ENCODE data around the gene DHH.
A peak's percentile ranks its signal among the peaks of the same experiment; 100 is the strongest.

The DHH gene

GRCh38 chr12:49110464-49111155 lies 16.0 kb upstream of the DHH start, which contains the start of gene LMBR1L:
Gene LMBR1L, minus strand, starts transcription at chr12:49110847. Its CDS starts 292 bp downstream, at chr12:49110555.
- H3K4me3 ChIP-seq (ENCODE audit: low read length, poor library complexity, severe bottlenecking), result peak within 1 kb of the TSS; percentile 100
- H3K27me3 ChIP-seq (ENCODE audit: insufficient read depth, low read length, poor library complexity, severe bottlenecking), result no peaks in the 10 kb centered on the region
- peaks cover 36% of the 10 kb centered on the region for H3K79me2 ChIP-seq (ENCODE audit: insufficient read depth, low read length)
- no peaks in the 10 kb centered on the region for H3F3A ChIP-seq (ENCODE audit: low read depth)
- peak within 1 kb of the TSS; percentile 95 for H3K9ac ChIP-seq (ENCODE audit: low read depth, low read length, poor library complexity, severe bottlenecking)
- H4K20me1 ChIP-seq (ENCODE audit: insufficient read depth, low read length, poor library complexity, severe bottlenecking), result peaks cover 11% of the 10 kb centered on the region
- H3K9me2 ChIP-seq (replicated peaks; ENCODE audit: low read depth, low read length), result no peaks in the 10 kb centered on the region
- TF ChIP-seq CTCF (conservative IDR thresholded peaks at IDR 0.05; ENCODE audit: low read length) (peak; percentile 49), EZH2phosphoT487 (IDR thresholded peaks at IDR 0.05; ENCODE audit: borderline replicate concordance) (no peak)
- no peaks in the 10 kb centered on the region for H3K36me3 ChIP-seq (ENCODE audit: insufficient read depth, low read length)
- H3K4me2 ChIP-seq (ENCODE audit: low read depth, low read length, poor library complexity, severe bottlenecking), result peak within 1 kb of the TSS; percentile 85
- H3K4me1 ChIP-seq (ENCODE audit: insufficient read depth, low read length, poor library complexity, severe bottlenecking), result peaks cover 29% of the 10 kb centered on the region
- no peaks in the 10 kb centered on the region for H3K9me3 ChIP-seq (ENCODE audit: insufficient read depth, low read depth, low read length)
- peak within 1 kb of the TSS; percentile 90 for H2AFZ ChIP-seq (ENCODE audit: low read length)

GRCh38 chr12:49109641-49110463 lies 15.3 kb upstream of the DHH start:
- TF ChIP-seq EZH2phosphoT487 (IDR thresholded peaks at IDR 0.05; ENCODE audit: borderline replicate concordance) (no peak), CTCF (conservative IDR thresholded peaks at IDR 0.05; ENCODE audit: low read length) (no peak)
- Histone ChIP-seq H3K4me2 (ENCODE audit: low read depth, low read length, poor library complexity, severe bottlenecking) (peak overlapping the region; percentile 85), H3K79me2 (ENCODE audit: insufficient read depth, low read length) (peaks cover 39% of the 10 kb centered on the region), H3K27me3 (ENCODE audit: insufficient read depth, low read length, poor library complexity, severe bottlenecking) (no peaks in the 10 kb centered on the region), H2AFZ (ENCODE audit: low read length) (peak overlapping the region; percentile 68), H3K9ac (ENCODE audit: low read depth, low read length, poor library complexity, severe bottlenecking) (peak overlapping the region; percentile 95), H4K20me1 (ENCODE audit: insufficient read depth, low read length, poor library complexity, severe bottlenecking) (peaks cover 13% of the 10 kb centered on the region), H3K9me2 (replicated peaks; ENCODE audit: low read depth, low read length) (no peaks in the 10 kb centered on the region), H3K4me1 (ENCODE audit: insufficient read depth, low read length, poor library complexity, severe bottlenecking) (peaks cover 29% of the 10 kb centered on the region), H3K36me3 (ENCODE audit: insufficient read depth, low read length) (no peaks in the 10 kb centered on the region), H3K4me3 (ENCODE audit: low read length, poor library complexity, severe bottlenecking) (peak overlapping the region; percentile 100), H3K9me3 (ENCODE audit: insufficient read depth, low read depth, low read length) (no peaks in the 10 kb centered on the region), H3F3A (ENCODE audit: low read depth) (no peaks in the 10 kb centered on the region)

- Histone ChIP-seq H3F3A (ENCODE audit: low read depth) (no peaks in the 10 kb centered on the region), H3K4me3 (ENCODE audit: low read length, poor library complexity, severe bottlenecking) (peak overlapping the region; percentile 100), H3K36me3 (ENCODE audit: insufficient read depth, low read length) (no peaks in the 10 kb centered on the region), H3K9ac (ENCODE audit: low read depth, low read length, poor library complexity, severe bottlenecking) (peak overlapping the region; percentile 95), H3K79me2 (ENCODE audit: insufficient read depth, low read length) (peaks cover 39% of the 10 kb centered on the region), H3K9me3 (ENCODE audit: insufficient read depth, low read depth, low read length) (no peaks in the 10 kb centered on the region), H4K20me1 (ENCODE audit: insufficient read depth, low read length, poor library complexity, severe bottlenecking) (peaks cover 13% of the 10 kb centered on the region), H3K4me1 (ENCODE audit: insufficient read depth, low read length, poor library complexity, severe bottlenecking) (peaks cover 37% of the 10 kb centered on the region), H3K9me2 (replicated peaks; ENCODE audit: low read depth, low read length) (no peaks in the 10 kb centered on the region), H3K27me3 (ENCODE audit: insufficient read depth, low read length, poor library complexity, severe bottlenecking) (no peaks in the 10 kb centered on the region), H2AFZ (ENCODE audit: low read length) (no peak overlapping the region), H3K4me2 (ENCODE audit: low read depth, low read length, poor library complexity, severe bottlenecking) (peak overlapping the region; percentile 85)
- TF ChIP-seq CTCF (conservative IDR thresholded peaks at IDR 0.05; ENCODE audit: low read length) (no peak), EZH2phosphoT487 (IDR thresholded peaks at IDR 0.05; ENCODE audit: borderline replicate concordance) (no peak)
These were observed 14.4 kb upstream of the DHH start for GRCh38 chr12:49108958-49109404.
